Peyer's patch (tissue), 4 donors: ENCODE data around the gene GRPEL1.

ENCODE experiments used
- POLR2A ChIP-seq, 2 donors: fragments of 450-650 bp; IDR thresholded peaks; one replicate each; pipeline ENCODE4 v1.5.1; 2017; ENCODE audit warnings: antibody characterized with exemption in 2 of 2, mild to moderate bottlenecking in 2 of 2, moderate library complexity in 2 of 2
- TF ChIP-seq, protein P1 (sequence below), 6 experiments: fragments of 450-650 bp in 4 of 6; fragments of 200-600 bp in 2 of 6; sonication (generic) in 1 of 6; IDR thresholded peaks; one replicate each; pipeline ENCODE4 v1.5.1; 2017 to 2019; ENCODE audit warnings: antibody characterized with exemption in 6 of 6, mild to moderate bottlenecking in 3 of 6, moderate library complexity in 1 of 6

DNA sequence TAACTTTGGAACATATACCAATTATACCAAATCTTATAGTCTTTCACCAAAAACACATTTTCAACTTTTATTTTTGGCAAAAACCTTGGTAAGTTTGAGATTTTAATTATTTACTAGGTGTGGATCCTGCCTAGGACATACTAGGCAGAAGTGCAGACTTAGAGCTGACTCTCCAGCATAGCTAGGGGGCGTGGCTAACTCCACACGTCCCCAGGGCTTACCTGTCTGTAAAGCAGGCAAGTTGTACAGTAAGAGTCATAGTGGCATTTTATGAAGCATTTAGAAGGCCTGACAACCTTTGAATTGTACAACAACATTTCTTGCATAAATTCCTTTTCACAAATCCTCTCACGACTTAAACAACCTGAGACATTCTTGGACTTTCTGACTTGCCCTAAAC is 19.2 kb upstream of the GRPEL1 start:
- TF ChIP-seq, protein P1, sequence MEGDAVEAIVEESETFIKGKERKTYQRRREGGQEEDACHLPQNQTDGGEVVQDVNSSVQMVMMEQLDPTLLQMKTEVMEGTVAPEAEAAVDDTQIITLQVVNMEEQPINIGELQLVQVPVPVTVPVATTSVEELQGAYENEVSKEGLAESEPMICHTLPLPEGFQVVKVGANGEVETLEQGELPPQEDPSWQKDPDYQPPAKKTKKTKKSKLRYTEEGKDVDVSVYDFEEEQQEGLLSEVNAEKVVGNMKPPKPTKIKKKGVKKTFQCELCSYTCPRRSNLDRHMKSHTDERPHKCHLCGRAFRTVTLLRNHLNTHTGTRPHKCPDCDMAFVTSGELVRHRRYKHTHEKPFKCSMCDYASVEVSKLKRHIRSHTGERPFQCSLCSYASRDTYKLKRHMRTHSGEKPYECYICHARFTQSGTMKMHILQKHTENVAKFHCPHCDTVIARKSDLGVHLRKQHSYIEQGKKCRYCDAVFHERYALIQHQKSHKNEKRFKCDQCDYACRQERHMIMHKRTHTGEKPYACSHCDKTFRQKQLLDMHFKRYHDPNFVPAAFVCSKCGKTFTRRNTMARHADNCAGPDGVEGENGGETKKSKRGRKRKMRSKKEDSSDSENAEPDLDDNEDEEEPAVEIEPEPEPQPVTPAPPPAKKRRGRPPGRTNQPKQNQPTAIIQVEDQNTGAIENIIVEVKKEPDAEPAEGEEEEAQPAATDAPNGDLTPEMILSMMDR (IDR thresholded peaks at IDR 0.05): no peak
- no peak for TF ChIP-seq POLR2A (IDR thresholded peaks at IDR 0.05)
